ENCODE data around the gene MYT1.
"Not testable (repeated sequence)": the region's sequence is repeated elsewhere in the genome, so short reads cannot be mapped to it uniquely, and the experiment has no call there.

MYT1 gene

GRCh38 chr20:64277571-64278316 is 113.5 kb downstream of the MYT1 start:
- peak; percentile 17 for DNase-seq (ENCODE audit: low spot score)

- no peak for DNase-seq (ENCODE audit: low spot score)
Measured at GRCh38 chr20:64278317-64278681, 114.0 kb downstream of the MYT1 start.

- peak; percentile 19 for DNase-seq (ENCODE audit: low spot score)
Measured at GRCh38 chr20:64279826-64280459, 115.7 kb downstream of the MYT1 start.

- DNase-seq (ENCODE audit: low spot score) = no peak
Measured at GRCh38 chr20:64280460-64280843, 116.2 kb downstream of the MYT1 start.

GRCh38 chr20:64283646-64284045 is 119.4 kb downstream of the MYT1 start:
- DNase-seq (ENCODE audit: low spot score) = no peak

GRCh38 chr20:64285579-64286446 is 121.6 kb downstream of the MYT1 start:
- DNase-seq (ENCODE audit: low spot score) = peak; percentile 13

GRCh38 chr20:64286447-64287263 is 122.4 kb downstream of the MYT1 start:
- DNase-seq (ENCODE audit: low spot score) = not testable (repeated sequence)

GRCh38 chr20:64287264-64287590 is 123.0 kb downstream of the MYT1 start:
- not testable (repeated sequence) for DNase-seq (ENCODE audit: low spot score)

Measured in LoVo (cell line).